ENCODE data around the gene ARNT2.

DNA sequence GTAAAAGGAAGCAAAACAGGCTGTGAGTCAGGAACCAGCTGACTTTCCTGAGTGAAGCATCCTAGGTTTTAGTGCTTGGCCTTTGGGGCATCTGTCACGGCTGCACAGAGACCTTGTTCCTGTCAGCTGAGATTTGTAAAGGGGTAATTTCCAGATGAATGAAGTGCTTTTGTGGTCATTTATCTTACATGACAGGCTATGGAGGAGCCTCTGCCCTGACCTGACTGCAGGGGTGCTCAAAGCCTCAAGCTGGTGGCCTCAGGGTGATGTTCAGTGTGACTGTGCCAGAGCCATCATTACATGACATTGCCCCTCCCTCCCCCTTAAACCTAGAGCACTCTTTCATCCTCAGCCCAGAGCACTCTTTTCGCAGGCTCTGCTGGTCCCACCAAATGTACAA, 132.5 kb downstream of the ARNT2 start:
- no peak for TF ChIP-seq POLR2A (IDR thresholded peaks at IDR 0.05)
- TF ChIP-seq, protein P1, sequence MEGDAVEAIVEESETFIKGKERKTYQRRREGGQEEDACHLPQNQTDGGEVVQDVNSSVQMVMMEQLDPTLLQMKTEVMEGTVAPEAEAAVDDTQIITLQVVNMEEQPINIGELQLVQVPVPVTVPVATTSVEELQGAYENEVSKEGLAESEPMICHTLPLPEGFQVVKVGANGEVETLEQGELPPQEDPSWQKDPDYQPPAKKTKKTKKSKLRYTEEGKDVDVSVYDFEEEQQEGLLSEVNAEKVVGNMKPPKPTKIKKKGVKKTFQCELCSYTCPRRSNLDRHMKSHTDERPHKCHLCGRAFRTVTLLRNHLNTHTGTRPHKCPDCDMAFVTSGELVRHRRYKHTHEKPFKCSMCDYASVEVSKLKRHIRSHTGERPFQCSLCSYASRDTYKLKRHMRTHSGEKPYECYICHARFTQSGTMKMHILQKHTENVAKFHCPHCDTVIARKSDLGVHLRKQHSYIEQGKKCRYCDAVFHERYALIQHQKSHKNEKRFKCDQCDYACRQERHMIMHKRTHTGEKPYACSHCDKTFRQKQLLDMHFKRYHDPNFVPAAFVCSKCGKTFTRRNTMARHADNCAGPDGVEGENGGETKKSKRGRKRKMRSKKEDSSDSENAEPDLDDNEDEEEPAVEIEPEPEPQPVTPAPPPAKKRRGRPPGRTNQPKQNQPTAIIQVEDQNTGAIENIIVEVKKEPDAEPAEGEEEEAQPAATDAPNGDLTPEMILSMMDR (IDR thresholded peaks at IDR 0.05) = no peak
